Suppressor macrophage treated with lipopolysaccharide for 4 hours (primary cell): ENCODE data around the gene CISD1.

Source experiments
- DNase-seq: peaks from one replicate; pipeline ENCODE4 v3.0.0-alpha.2; 2020

Gene CISD1

GRCh38 chr10:58316874-58317273, 47.9 kb downstream of the CISD1 start:
- DNase-seq: no peak

GRCh38 chr10:58318346-58318745, 49.4 kb downstream of the CISD1 start:
- DNase-seq: no peak

GRCh38 chr10:58319599-58319998, 50.6 kb downstream of the CISD1 start:
- DNase-seq: no peak

DNA sequence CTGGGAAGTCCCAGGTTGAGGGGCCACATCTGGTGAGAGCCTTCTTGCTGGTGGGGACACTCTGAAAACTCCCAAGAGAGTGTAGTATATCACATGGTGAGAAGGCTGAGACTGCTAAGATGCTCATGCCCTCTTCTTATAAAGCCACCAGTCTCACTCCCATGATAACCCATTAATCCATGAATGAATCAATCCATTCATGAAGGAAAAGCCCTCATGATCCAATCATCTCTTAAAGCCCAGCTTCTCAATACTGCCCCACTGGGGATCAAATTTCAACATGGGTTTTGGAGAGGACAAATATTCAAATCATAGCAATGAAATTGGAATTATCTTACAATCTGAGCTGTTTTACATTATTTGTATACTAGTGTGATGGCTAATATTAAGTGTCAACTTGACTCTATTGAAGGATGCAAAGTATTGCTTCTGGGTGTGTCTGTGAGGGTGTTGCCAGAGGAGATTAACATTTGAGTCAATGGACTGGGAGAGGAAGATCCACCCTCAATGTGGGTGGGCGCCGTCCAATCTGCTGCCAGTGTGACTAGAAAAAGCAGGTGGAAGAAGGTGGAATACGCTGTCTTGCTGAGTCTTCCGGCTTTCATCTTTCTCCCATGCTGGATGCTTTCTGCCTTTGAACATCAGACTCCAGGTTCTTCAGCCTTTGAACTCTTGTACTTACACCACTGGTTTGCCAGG, 51.5 kb downstream of the CISD1 start:
- no peak for DNase-seq

GRCh38 chr10:58322072-58322834, 53.3 kb downstream of the CISD1 start:
- DNase-seq: peak; percentile 92

- no peak for DNase-seq
These were observed 53.9 kb downstream of the CISD1 start for GRCh38 chr10:58322835-58323209.

- no peak for DNase-seq
These were observed 58.0 kb downstream of the CISD1 start for GRCh38 chr10:58326967-58327381.

DNA sequence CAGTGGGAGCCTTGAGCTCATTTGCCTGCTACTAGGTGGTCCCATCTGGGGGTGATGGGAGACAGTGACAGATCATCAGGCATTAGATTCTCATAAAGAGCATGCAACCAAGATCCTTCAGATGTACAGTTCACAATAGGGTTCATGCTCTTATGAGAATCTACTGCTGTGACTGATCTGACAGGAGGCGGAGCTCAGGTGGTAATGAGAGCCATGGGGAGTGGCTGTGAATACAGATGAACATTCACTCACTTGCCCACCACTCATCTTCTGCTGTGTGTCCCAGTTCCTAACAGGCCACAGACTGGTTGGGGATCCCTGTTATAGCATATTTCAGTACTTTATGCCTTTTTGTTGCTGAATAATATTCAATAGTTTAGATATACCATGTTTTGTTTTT, 59.3 kb downstream of the CISD1 start:
- no peak for DNase-seq

- DNase-seq: peak; percentile 42
These were observed 61.5 kb downstream of the CISD1 start for GRCh38 chr10:58330431-58330830.

DNA sequence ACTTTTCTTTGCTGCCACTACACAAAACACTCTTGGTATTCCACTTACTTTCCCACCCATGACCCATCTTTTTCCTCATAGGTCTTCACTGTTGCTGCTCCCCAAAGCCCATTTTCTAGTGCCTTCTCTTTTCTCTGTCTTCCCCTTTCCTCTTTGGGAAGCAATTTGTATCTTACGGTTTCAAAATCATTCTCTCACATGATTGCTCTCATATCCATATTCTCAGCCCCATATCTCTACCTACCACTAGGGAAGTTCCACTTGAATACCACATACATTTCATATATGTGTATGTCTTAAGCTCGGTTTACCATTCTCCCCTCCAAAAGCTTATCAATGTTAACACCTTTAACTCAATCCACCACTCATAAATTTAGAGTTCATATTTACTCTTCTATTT, 62.7 kb downstream of the CISD1 start:
- DNase-seq: peak; percentile 54

- peak; percentile 93 for DNase-seq
These were observed 65.9 kb downstream of the CISD1 start, which contains the start of gene UBE2D1 for GRCh38 chr10:58334817-58335305. Gene UBE2D1, plus strand, starts transcription at chr10:58335006. Its CDS starts 196 bp downstream, at chr10:58335202.

GRCh38 chr10:58335306-58336005, 66.5 kb downstream of the CISD1 start:
- peak; percentile 49 for DNase-seq

DNA sequence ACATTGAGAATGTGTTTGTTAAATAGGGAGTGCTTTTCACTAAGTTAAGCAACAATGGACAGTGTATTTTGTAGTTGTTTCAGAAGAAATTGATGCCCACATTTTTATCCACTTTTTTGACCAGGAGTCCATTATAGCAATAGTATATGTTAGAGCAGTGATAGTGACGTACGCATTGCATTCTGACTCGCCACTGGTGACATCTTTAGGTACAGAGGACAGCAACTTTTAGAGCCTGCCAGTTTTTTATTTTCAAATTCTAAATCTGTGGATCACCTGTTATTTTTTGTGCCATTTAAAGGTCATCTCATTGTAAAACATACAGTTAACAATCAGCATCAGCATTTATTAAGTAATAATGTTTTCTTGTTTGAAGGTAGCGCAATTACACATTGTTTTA, 67.3 kb downstream of the CISD1 start:
- no peak for DNase-seq
